CMK (cell line): Measurements from ENCODE around the gene RSRC2.
"Not testable (repeated sequence)": the region's sequence is repeated elsewhere in the genome, so short reads cannot be mapped to it uniquely, and the experiment has no call there.

Experiments
- DNase-seq: peaks from one replicate; pipeline ENCODE4 v3.0.0-alpha.2; 2010; ENCODE audit warnings: low read depth

Gene RSRC2, protein sequence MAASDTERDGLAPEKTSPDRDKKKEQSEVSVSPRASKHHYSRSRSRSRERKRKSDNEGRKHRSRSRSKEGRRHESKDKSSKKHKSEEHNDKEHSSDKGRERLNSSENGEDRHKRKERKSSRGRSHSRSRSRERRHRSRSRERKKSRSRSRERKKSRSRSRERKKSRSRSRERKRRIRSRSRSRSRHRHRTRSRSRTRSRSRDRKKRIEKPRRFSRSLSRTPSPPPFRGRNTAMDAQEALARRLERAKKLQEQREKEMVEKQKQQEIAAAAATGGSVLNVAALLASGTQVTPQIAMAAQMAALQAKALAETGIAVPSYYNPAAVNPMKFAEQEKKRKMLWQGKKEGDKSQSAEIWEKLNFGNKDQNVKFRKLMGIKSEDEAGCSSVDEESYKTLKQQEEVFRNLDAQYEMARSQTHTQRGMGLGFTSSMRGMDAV

GRCh38 chr12:122526683-122527477, at the start of gene RSRC2, which contains the start of gene KNTC1:
Gene RSRC2, minus strand, starts transcription at chr12:122526936. Its CDS starts 83 bp downstream, at chr12:122526853.
Gene KNTC1, plus strand, starts transcription at chr12:122527249. Its CDS starts 2,815 bp downstream, at chr12:122530064.
- peak; percentile 98 for DNase-seq

- DNase-seq = no peak
Observed at GRCh38 chr12:122571821-122572220, 45.1 kb upstream of the RSRC2 start.

GRCh38 chr12:122570006-122570405, 43.3 kb upstream of the RSRC2 start:
- not testable (repeated sequence) for DNase-seq

DNA sequence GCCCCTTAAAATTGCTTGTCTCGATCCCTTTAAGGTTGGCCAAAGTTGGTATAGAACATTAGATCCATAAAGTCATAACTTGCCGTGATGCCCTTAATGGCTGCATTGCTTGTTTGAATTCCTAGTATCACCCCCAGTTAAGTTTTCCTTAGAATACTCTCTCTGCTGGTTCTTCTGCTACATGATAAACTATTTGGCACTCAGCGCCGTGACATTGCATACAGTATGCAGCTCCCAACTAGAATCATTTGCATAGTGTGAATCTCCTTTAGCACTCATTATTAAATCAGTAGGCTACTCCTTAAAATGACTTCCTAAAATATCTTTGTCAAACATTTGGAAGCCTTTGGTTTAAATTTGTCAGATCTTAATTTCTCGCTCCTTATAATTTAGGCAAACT, 42.6 kb upstream of the RSRC2 start:
- DNase-seq = no peak

DNA sequence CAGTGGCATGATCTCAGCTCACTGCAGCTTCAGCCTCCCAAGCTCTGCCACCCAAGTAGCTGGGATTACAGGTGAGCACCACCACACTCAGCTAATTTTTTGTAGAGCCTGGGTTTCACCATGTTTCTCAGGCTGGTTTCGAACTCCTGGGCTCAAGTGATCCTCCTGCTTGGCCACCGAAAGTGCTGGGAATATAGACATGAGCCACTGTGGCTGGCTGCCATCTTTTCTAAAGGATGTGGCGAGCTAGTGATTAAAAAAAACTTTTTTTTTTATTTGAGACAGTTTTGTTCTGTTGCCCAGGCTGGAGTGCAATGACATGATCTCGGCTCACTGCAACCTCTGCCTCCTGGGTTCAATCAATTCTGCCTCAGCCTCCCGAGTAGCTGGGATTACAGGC, 40.1 kb upstream of the RSRC2 start:
- not testable (repeated sequence) for DNase-seq

GRCh38 chr12:122563361-122563760, 36.6 kb upstream of the RSRC2 start:
- DNase-seq = no peak

DNA sequence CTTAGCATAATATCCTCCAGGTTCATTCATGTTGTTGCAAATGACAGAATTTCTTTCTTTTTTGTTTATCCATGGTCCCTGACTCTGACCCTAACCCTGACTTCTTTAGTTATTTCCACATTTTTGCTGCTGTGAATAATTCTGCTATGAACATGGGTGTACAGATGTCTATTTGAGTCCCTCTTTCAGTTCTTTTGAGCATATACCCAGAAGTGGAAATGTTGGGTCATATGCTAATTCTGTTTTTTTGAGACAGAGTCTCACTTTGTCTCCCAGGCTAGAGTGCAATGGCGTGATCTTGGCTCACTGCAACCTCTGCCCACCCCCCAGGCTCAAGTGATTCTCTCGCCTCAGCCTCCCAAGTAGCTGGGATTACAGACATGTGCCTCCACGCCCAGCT, 33.4 kb upstream of the RSRC2 start:
- no peak for DNase-seq

DNA sequence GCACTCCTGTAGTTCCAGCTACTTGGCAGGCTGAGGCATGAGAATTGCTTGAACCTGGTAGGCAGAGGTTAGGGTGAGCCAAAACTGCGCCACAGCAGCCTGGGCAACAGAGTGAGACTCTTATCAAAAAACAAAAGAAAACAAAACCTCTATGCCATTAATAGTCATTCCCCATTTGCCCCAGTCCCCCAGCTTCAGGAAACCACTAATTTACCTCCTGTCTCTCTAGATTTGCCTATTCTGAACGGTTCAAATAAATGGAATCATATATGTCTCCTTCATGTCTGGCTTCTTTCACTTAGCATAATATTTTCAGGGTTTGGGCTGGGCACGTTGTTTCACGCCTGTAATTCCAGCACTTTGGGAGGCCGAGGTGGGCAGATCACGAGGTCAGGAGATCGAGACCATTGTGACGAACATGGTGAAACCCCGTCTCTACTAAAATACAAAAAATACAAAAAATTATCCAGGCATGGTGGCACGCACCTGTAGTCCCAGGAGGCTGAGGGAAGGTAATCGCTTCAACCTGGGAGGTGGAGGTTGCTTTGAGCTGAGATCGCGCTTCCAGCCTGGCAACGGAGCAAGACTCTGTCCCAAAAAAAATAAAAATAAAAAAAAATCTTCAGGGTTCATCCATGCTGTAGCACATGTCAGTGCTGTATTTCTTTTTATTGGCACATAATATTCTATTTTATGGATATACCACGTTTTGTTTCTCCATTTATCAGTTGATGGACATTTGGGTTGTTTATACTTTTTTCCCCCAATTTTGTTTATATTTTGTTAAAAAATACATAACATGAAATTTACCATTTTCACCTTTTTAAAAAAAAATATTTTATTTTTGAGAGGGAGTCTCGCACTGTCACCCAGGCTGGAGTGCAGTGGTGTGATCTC, 32.3 kb upstream of the RSRC2 start:
- DNase-seq = no peak

- no peak for DNase-seq
Observed at GRCh38 chr12:122547330-122547729, 20.6 kb upstream of the RSRC2 start.

- DNase-seq = no peak
Observed at GRCh38 chr12:122545855-122546254, 19.1 kb upstream of the RSRC2 start.

GRCh38 chr12:122544537-122544936, 17.8 kb upstream of the RSRC2 start:
- DNase-seq = no peak

DNA sequence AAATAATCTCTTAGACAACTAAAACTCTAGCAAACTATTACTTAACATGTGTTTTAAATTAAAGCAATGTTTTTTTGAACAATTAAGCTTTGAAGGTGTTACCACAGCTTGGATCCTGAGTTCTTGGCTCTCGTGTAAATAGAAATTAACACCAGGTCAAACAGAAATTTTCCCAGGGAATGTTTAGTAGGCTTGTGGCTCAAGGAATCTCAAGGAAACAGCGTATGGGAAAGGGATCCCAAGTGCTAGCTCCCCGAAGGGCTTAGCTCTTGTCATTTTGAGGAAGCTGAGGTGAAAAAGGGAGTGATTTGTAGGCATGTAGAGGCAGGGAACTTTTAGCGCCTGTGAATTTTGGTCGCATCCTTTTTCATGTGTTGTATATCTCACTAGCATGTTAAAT, 11.8 kb upstream of the RSRC2 start:
- DNase-seq = no peak

GRCh38 chr12:122537021-122537420, 10.3 kb upstream of the RSRC2 start:
- DNase-seq = no peak

GRCh38 chr12:122533856-122534255, 7.1 kb upstream of the RSRC2 start:
- no peak for DNase-seq

- no peak for DNase-seq
Observed at GRCh38 chr12:122528992-122529391, 2.3 kb upstream of the RSRC2 start.

DNA sequence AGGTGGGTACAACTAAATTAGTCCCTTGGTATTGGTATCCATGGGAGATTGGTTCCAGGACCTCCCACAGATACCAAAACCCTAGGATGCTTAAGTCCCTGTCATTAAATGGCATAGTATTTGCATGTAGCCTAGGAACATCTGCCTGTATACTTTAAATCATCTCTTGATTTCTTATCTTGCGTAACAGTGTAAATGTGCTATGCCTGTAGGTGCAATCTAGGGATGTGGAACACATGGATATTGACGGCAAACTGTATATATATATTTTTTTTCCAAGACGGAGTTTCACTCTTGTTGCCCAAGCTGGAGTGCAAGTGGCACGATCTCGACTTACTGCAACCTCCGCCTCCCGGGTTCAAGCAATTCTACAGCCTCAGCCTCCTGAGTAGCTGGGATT, 1.8 kb upstream of the RSRC2 start:
- no peak for DNase-seq

DNA sequence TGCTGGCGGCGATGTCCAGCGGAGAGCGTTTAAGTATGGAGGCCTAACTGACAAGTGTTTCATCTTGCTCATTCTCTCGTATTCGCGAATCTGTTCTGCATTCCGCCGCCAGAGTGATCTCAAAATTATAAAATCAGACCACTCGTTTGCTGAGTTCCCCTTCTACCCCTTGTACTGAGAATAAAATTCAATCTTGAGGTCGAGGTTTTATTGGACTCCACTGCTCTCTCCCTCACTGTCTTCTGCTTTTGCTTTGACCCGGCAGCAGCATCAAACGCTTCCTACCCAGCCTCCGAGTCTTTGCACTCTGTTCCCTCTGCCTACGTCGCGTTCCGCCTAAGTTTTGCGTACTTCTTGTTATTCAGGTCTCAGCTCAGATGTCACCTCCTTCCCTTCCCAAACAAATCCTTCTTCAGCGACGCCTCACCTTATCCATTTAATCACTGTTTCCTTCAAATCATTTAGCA, 775 bp upstream of the RSRC2 start:
- DNase-seq = no peak

DNA sequence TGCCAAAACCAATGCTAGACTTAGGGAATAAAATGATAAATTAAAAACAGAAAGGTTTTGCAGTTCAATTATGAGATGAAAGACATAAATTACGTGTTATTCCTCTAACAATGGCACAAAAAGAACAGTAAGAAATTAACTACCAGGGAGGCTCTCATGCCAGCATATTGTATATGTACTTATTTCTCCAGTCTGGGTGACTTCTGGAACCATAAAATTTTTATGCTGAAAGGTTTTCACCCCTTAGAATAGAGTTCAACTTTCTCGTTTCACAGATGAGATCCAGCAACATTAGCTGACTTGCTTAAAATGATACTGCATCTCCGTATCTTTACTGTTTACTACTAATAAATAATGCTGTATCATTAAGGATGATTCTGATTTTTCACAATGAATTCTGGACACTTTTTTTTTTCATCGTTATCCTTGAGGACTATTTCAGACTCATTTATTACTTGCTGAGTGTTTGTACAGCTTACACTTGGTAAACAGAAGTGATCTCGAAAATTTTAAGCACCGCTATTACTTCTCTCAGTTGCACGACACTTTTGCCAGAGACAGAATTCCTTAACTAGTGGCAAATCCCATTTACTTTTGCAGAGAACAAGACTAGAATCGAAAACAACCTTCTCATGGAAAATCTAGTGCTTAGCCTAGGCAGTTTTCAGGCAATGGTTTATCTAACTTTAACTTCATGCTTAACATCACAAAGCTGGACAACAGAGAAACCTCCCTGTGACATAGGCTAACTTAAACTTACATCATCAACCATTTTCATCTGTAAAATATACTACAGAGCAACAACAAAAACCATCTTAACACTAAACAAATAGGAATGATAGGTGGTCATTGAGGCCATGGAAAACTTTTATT, 2.7 kb downstream of the RSRC2 start:
- DNase-seq = no peak

GRCh38 chr12:122523280-122523679, 3.5 kb downstream of the RSRC2 start:
- DNase-seq = no peak

DNA sequence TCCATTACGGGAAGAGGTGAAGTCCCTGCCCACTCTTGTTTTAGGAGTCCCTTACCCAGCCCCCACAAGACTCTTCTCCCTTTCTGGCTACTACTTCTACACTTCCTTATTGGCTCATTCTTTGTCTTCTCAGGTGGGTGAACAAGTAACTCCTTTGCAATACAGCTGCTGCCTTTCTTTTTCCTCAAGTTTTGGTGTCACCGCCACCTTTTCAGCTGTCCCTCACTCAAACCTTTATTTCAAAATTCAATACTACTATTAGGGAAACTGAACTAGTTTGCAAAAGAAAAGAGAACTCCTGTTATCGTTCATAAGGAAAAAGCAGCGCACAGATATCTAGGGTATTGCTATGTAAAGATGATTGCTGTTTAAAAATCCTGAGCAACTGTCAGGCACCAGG, 6.1 kb downstream of the RSRC2 start:
- DNase-seq = no peak

- no peak for DNase-seq
Observed at GRCh38 chr12:122519418-122519817, 7.3 kb downstream of the RSRC2 start.
